ENCODE data around the gene GPR39.

GRCh38 chr2:132484144-132484543 is 67.5 kb downstream of the GPR39 start:
- TF ChIP-seq, protein P1, sequence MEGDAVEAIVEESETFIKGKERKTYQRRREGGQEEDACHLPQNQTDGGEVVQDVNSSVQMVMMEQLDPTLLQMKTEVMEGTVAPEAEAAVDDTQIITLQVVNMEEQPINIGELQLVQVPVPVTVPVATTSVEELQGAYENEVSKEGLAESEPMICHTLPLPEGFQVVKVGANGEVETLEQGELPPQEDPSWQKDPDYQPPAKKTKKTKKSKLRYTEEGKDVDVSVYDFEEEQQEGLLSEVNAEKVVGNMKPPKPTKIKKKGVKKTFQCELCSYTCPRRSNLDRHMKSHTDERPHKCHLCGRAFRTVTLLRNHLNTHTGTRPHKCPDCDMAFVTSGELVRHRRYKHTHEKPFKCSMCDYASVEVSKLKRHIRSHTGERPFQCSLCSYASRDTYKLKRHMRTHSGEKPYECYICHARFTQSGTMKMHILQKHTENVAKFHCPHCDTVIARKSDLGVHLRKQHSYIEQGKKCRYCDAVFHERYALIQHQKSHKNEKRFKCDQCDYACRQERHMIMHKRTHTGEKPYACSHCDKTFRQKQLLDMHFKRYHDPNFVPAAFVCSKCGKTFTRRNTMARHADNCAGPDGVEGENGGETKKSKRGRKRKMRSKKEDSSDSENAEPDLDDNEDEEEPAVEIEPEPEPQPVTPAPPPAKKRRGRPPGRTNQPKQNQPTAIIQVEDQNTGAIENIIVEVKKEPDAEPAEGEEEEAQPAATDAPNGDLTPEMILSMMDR (conservative IDR thresholded peaks at IDR 0.05; ENCODE audit: low read length), result no peak
- TF ChIP-seq EZH2phosphoT487 (IDR thresholded peaks at IDR 0.05; ENCODE audit: borderline replicate concordance, low read depth, low read length), result no peak
